GM23338 (cell line): ENCODE results near the gene RAB3GAP2. TPM values are rescaled to one million over a fixed set of nuclear protein-coding genes. Genes with fewer than 3 reads are reported as not detected.
"Not testable (repeated sequence)": the region's sequence is repeated elsewhere in the genome, so short reads cannot be mapped to it uniquely, and the experiment has no call there.

Experiments
- ATAC-seq: fragments of 200-7000 bp; cut with Tn5 transposase; 3 replicates; pipeline ENCODE4 v1.9.1; 2020
- DNase-seq: peaks from one replicate; pipeline ENCODE4 v3.0.0-alpha.2; 2015; ENCODE audit warnings: low spot score
- H2AFZ ChIP-seq: fragments of 200-600 bp; sonication (generic); 2 replicates; pipeline ENCODE4 v1.8.0; 2016; ENCODE audit warnings: antibody characterized with exemption, mild to moderate bottlenecking, moderate library complexity
- H3F3A ChIP-seq: fragments of 200-600 bp; sonication (generic); replicated peaks from 2 replicates; pipeline ENCODE4 v1.8.0; 2017; ENCODE audit warnings: antibody characterized with exemption, mixed run types, low read depth
- H3K27ac ChIP-seq: fragments of 200-600 bp; sonication (generic); 2 replicates; pipeline ENCODE4 v1.6.1; 2016; ENCODE audit warnings: low read depth
- H3K27me3 ChIP-seq: fragments of 200-600 bp; sonication (generic); 2 replicates; pipeline ENCODE4 v1.8.0; 2016; ENCODE audit warnings: mild to moderate bottlenecking, mixed run types, moderate library complexity; ENCODE audit not compliant: insufficient read depth
- H3K36me3 ChIP-seq: fragments of 200-600 bp; sonication (generic); 2 replicates; pipeline ENCODE4 v1.8.0; 2016; ENCODE audit warnings: mild to moderate bottlenecking; ENCODE audit not compliant: insufficient read depth
- H3K4me1 ChIP-seq: fragments of 200-600 bp; sonication (generic); 2 replicates; pipeline ENCODE4 v1.8.0; 2016; ENCODE audit warnings: mild to moderate bottlenecking, moderate library complexity; ENCODE audit not compliant: insufficient read depth
- H3K4me2 ChIP-seq: fragments of 200-600 bp; sonication (generic); 2 replicates; pipeline ENCODE4 v1.7.1; 2017; ENCODE audit warnings: mixed run types
- H3K4me3 ChIP-seq: fragments of 200-600 bp; sonication (generic); 2 replicates; pipeline ENCODE4 v1.6.1; 2016; ENCODE audit warnings: mixed run types
- H3K79me2 ChIP-seq: fragments of 200-600 bp; sonication (generic); replicated peaks from 2 replicates; pipeline ENCODE4 v1.8.0; 2017; ENCODE audit warnings: mild to moderate bottlenecking; ENCODE audit not compliant: insufficient read depth
- H3K9me2 ChIP-seq: fragments of 200-600 bp; sonication (generic); 2 replicates; pipeline ENCODE4 v1.8.0; 2017; ENCODE audit not compliant: insufficient read depth
- H4K20me1 ChIP-seq: fragments of 200-600 bp; sonication (generic); replicated peaks from 2 replicates; pipeline ENCODE4 v1.8.0; 2017; ENCODE audit warnings: mild to moderate bottlenecking; ENCODE audit not compliant: insufficient read depth
- H3K27ac Mint-ChIP-seq: 2 replicates; pipeline ENCODE4 v1.8.0; 2020; ENCODE audit warnings: inconsistent platforms, mild to moderate bottlenecking, moderate library complexity, mixed read lengths
- H3K27me3 Mint-ChIP-seq: 3 replicates; pipeline ENCODE4 v1.8.0; 2022; ENCODE audit warnings: low read depth, mild to moderate bottlenecking, moderate library complexity, mixed read lengths, inconsistent platforms; ENCODE audit not compliant: insufficient read depth, poor library complexity
- H3K36me3 Mint-ChIP-seq: 3 replicates; pipeline ENCODE4 v1.8.0; 2021; ENCODE audit warnings: low read depth, mild to moderate bottlenecking, inconsistent platforms, moderate library complexity, mixed read lengths
- H3K4me1 Mint-ChIP-seq: 3 replicates; pipeline ENCODE4 v1.8.0; 2020; ENCODE audit warnings: mild to moderate bottlenecking, inconsistent platforms, mixed read lengths
- H3K4me3 Mint-ChIP-seq: 3 replicates; pipeline ENCODE4 v1.8.0; 2021; ENCODE audit warnings: moderate library complexity, mild to moderate bottlenecking, inconsistent platforms, mixed read lengths
- H3K9me3 Mint-ChIP-seq: 3 replicates; pipeline ENCODE4 v1.8.0; 2020; ENCODE audit warnings: moderate library complexity, mild to moderate bottlenecking, inconsistent platforms, mixed read lengths
- ETS1 ChIP-seq: IDR thresholded peaks from 2 replicates; pipeline ENCODE4 v1.6.1; 2016; ENCODE audit warnings: antibody characterized with exemption
- JUNB ChIP-seq: IDR thresholded peaks from one replicate; pipeline ENCODE4 v1.6.1; 2016; ENCODE audit warnings: antibody characterized with exemption; ENCODE audit not compliant: unreplicated experiment
- POLR2AphosphoS5 ChIP-seq: IDR thresholded peaks from 2 replicates; pipeline ENCODE4 v1.6.1; 2016; ENCODE audit warnings: antibody characterized with exemption, low read depth
- REST ChIP-seq: IDR thresholded peaks from one replicate; pipeline ENCODE4 v1.6.1; 2018; ENCODE audit warnings: antibody characterized with exemption; ENCODE audit not compliant: unreplicated experiment
- STAT1 ChIP-seq: IDR thresholded peaks from one replicate; pipeline ENCODE4 v1.6.1; 2016; ENCODE audit warnings: antibody characterized with exemption; ENCODE audit not compliant: unreplicated experiment
- polyA plus RNA-seq: library from polyadenylated mRNA; unstranded; fragments of >200 nt; fragmentation: Nextera tagmentation; extraction: Ambion mirVana; gene quantifications from 2 replicates; pipeline ENCODE4 v1.2.1, GENCODE V29; 2016
- total RNA-seq: library from RNA; depleted of rRNA; stranded (reverse); fragments of >200 nt; shearing (Covaris generic); gene quantifications from 2 replicates; pipeline ENCODE4 v1.2.3, GENCODE V29; 2014

The RAB3GAP2 gene
- total and polyA plus RNA-seq, 2 experiments from 2014 or later = 19.4 to 44.6 TPM

- H3K9me3 Mint-ChIP-seq, H3K4me1 ChIP-seq, H3F3A ChIP-seq, H3K36me3 Mint-ChIP-seq, H3K27ac ChIP-seq, H3K4me2 ChIP-seq, DNase-seq, H3K36me3 ChIP-seq, H3K4me1 Mint-ChIP-seq, H3K27me3 Mint-ChIP-seq, H2AFZ ChIP-seq, H3K79me2 ChIP-seq, H4K20me1 ChIP-seq, H3K9me2 ChIP-seq, H3K27me3 ChIP-seq, ATAC-seq, H3K4me3 ChIP-seq, H3K27ac Mint-ChIP-seq, H3K4me3 Mint-ChIP-seq: not testable (repeated sequence)
Observed at GRCh38 chr1:220310147-220310546, 37.9 kb upstream of the RAB3GAP2 start.

GRCh38 chr1:220307607-220308006 lies 35.4 kb upstream of the RAB3GAP2 start:
- no peaks in the 10 kb centered on the region for H3K36me3 ChIP-seq
- no peak overlapping the region for H3K4me3 ChIP-seq
- no peak for DNase-seq
- H2AFZ ChIP-seq = 0 out of 2 replicates have a peak overlapping the region, but pooled peaks have one; percentile 56
- H3K27ac Mint-ChIP-seq = no peak overlapping the region
- 0 out of 2 replicates have a peak, but pooled peaks cover 2% of the 10 kb centered on the region for H3K9me2 ChIP-seq
- no peaks in the 10 kb centered on the region for H3K79me2 ChIP-seq
- no peak overlapping the region for H3K27ac ChIP-seq
- H3K27me3 ChIP-seq = no peaks in the 10 kb centered on the region
- no peaks in the 10 kb centered on the region for H3K4me1 ChIP-seq
- TF ChIP-seq ETS1 (no peak), REST (no peak), POLR2AphosphoS5 (no peak), STAT1 (no peak)
- H3K36me3 Mint-ChIP-seq = no peaks in the 10 kb centered on the region
- no peak overlapping the region for H3K4me2 ChIP-seq
- H3K9me3 Mint-ChIP-seq = no peaks in the 10 kb centered on the region; the same call in 1 of the 3 replicates
- no peaks in the 10 kb centered on the region for H4K20me1 ChIP-seq
- H3K4me1 Mint-ChIP-seq = no peaks in the 10 kb centered on the region
- H3K4me3 Mint-ChIP-seq = no peak overlapping the region
- no peak for ATAC-seq
- H3F3A ChIP-seq = no peaks in the 10 kb centered on the region
- H3K27me3 Mint-ChIP-seq = no peaks in the 10 kb centered on the region

- H3K9me2 ChIP-seq = 0 out of 2 replicates have a peak, but pooled peaks cover 2% of the 10 kb centered on the region
- DNase-seq (no peak), ATAC-seq (no peak)
- Mint-ChIP-seq H3K27ac (no peak overlapping the region), H3K27me3 (peaks cover 3% of the 10 kb centered on the region), H3K9me3 (no peaks in the 10 kb centered on the region; the same call in 1 of the 3 replicates), H3K36me3 (no peaks in the 10 kb centered on the region), H3K4me1 (0 out of 3 replicates have a peak, but pooled peaks cover 2% of the 10 kb centered on the region), H3K4me3 (no peak overlapping the region)
- TF ChIP-seq STAT1 = no peak
- TF ChIP-seq JUNB = no peak
- no peak overlapping the region for H2AFZ ChIP-seq
- H3F3A ChIP-seq = no peaks in the 10 kb centered on the region
- H4K20me1 ChIP-seq = no peaks in the 10 kb centered on the region
- no peak overlapping the region for H3K4me2 ChIP-seq
- H3K36me3 ChIP-seq = no peaks in the 10 kb centered on the region
- H3K27me3 ChIP-seq = no peaks in the 10 kb centered on the region
- H3K4me1 ChIP-seq = peaks cover 3% of the 10 kb centered on the region; the same call in 1 of the 2 replicates
- no peak overlapping the region for H3K4me3 ChIP-seq
- no peaks in the 10 kb centered on the region for H3K79me2 ChIP-seq
- no peak overlapping the region for H3K27ac ChIP-seq
Observed at GRCh38 chr1:220306339-220306738, 34.1 kb upstream of the RAB3GAP2 start.
